Measurements from ENCODE around the gene FOXRED2. TPM values are rescaled to one million over a fixed set of nuclear protein-coding genes. Genes with fewer than 3 reads are reported as not detected.

FOXRED2 gene
- total RNA-seq, 1 experiment from 2014 or later, result 19.9 TPM

GRCh38 chr22:36480941-36481392 is 25.9 kb downstream of the FOXRED2 start:
- Histone ChIP-seq H3K4me3 (replicated peaks in 1 of 2; ENCODE audit: low read depth in 1 of 2, low read length in 2 of 2) (peak overlapping the region; percentile 84 to 99), H3K4me2 (ENCODE audit: low read length) (peak overlapping the region; percentile 96), H3K9me3 (ENCODE audit: control insufficient read depth in 1 of 2, insufficient read depth in 1 of 2, low read depth in 1 of 2, low read length in 2 of 2) (no peaks in the 10 kb centered on the region), H3K9ac (ENCODE audit: low read length) (peak overlapping the region; percentile 93), H3K36me3 (ENCODE audit: control insufficient read depth in 1 of 2, insufficient read depth in 2 of 2, low read length in 2 of 2) (peaks cover 13 to 17% of the 10 kb centered on the region in 2 experiments; a peak in 3 of 4 replicates), H3K9me2 (ENCODE audit: insufficient read depth) (no peaks in the 10 kb centered on the region), H3K79me2 (ENCODE audit: insufficient read depth, low read length) (peaks cover 21% of the 10 kb centered on the region), H3K27ac (ENCODE audit: low read depth, low read length) (peak overlapping the region; percentile 99), H3K27me3 (ENCODE audit: insufficient read depth, low read length) (no peaks in the 10 kb centered on the region), H2AFZ (ENCODE audit: low read depth, low read length, poor library complexity, severe bottlenecking) (no peak overlapping the region), H3K4me1 (ENCODE audit: control insufficient read depth in 1 of 2, insufficient read depth in 2 of 2, low read length in 2 of 2) (peaks cover 6 to 13% of the 10 kb centered on the region in 2 experiments), H4K20me1 (ENCODE audit: insufficient read depth) (no peaks in the 10 kb centered on the region)
- RAD21 ChIA-PET (ENCODE audit: low non-redundant PET in 1 of 2, low total read pairs in 2 of 2, uncharacterized antibody in 2 of 2, unreplicated experiment in 2 of 2), result no interaction called here
- DNase-seq (ENCODE audit: low read depth, low spot score) (no peak), ATAC-seq (no peak)
- POLR2A ChIA-PET, result interaction anchor here (1.0 to 1.6 kb wide), 4 partner anchors 29 to 125 kb away, joined by 3 to 4 read pairs (median 3); partner anchors contain the start of gene MYH9
- intact Hi-C loops (cut with micrococcal nuclease), result loop anchor here (1.0 kb wide), 1 partner anchor 242 kb away; the partner anchor contains the start of gene APOL2
- CTCF ChIA-PET, result interaction anchor here (1.1 kb wide), 1 partner anchor 10 kb away, joined by 6 read pairs; no protein-coding TSS in a partner anchor
- BruUV-seq (replicated peaks), result no TSS peak
- TF ChIP-seq EGR1 (IDR thresholded peaks at IDR 0.05; ENCODE audit: low read depth) (no peak), ZBTB33 (IDR thresholded peaks at IDR 0.05; ENCODE audit: extremely low read depth, insufficient replicate concordance, low read length) (no peak), POLR2AphosphoS5 (IDR thresholded peaks at IDR 0.05; ENCODE audit: low read depth, low read length) (no peak), SRF (IDR thresholded peaks at IDR 0.05; ENCODE audit: low read depth) (0 out of 2 replicates have a peak, but pooled peaks have one; percentile 45), RAD21 (IDR thresholded peaks at IDR 0.05; ENCODE audit: low read depth) (no peak), CBX3 (IDR thresholded peaks at IDR 0.05; ENCODE audit: low read depth) (peak; percentile 85; the same call in 1 of the 2 replicates), EZH2 (IDR thresholded peaks at IDR 0.05) (no peak), ATF3 (IDR thresholded peaks at IDR 0.05) (no peak), JUND (IDR thresholded peaks at IDR 0.05) (no peak; the same call in 1 of the 2 replicates), POLR2A (IDR thresholded peaks at IDR 0.05; ENCODE audit: borderline replicate concordance, extremely low read depth, insufficient read depth, insufficient read length) (no peak), REST (IDR thresholded peaks at IDR 0.05; ENCODE audit: low read depth) (no peak), SP1 (IDR thresholded peaks at IDR 0.05; ENCODE audit: low read depth) (peak; percentile 51; the same call in 1 of the 2 replicates), TCF7L2 (IDR thresholded peaks at IDR 0.05; ENCODE audit: borderline replicate concordance, extremely low read depth, insufficient read depth, insufficient read length) (peak; percentile 40), SIN3A (IDR thresholded peaks at IDR 0.05; ENCODE audit: low read depth) (no peak), ZNF274 (IDR thresholded peaks at IDR 0.05; ENCODE audit: low read depth, low read length) (no peak), CTCF (IDR thresholded peaks at IDR 0.05 in 2 of 3, conservative IDR thresholded peaks at IDR 0.05 in 1 of 3; ENCODE audit: borderline replicate concordance in 1 of 3, insufficient read depth in 1 of 3, low read depth in 2 of 3, low read length in 2 of 3) (no peak), FOSL1 (IDR thresholded peaks at IDR 0.05; ENCODE audit: low read depth) (no peak), ELF1 (IDR thresholded peaks at IDR 0.05; ENCODE audit: borderline replicate concordance, low read depth) (peak; percentile 59), YY1 (IDR thresholded peaks at IDR 0.05; ENCODE audit: extremely low read depth, insufficient replicate concordance, low read depth, low read length) (no peak), CEBPB (IDR thresholded peaks at IDR 0.05; ENCODE audit: low read depth) (no peak)
